Body of pancreas (tissue), 4 donors: ENCODE results near the gene ACVR1.

Experiments
- CTCF ChIP-seq, 7 experiments: fragments of 450-650 bp in 4 of 7; fragments of 200-600 bp in 3 of 7; sonication (generic) in 3 of 7; IDR thresholded peaks; one replicate each; pipeline ENCODE4 v1.5.1; 2016 to 2019; ENCODE audit warnings: antibody characterized with exemption in 7 of 7
- POLR2A ChIP-seq, 3 donors: fragments of 450-650 bp; IDR thresholded peaks; one replicate each; pipeline ENCODE4 v1.6.1; 2016; ENCODE audit warnings: antibody characterized with exemption in 3 of 3, mild to moderate bottlenecking in 2 of 3

GRCh38 chr2:157872791-157873190, 3.3 kb downstream of the ACVR1 start:
- TF ChIP-seq CTCF (IDR thresholded peaks at IDR 0.05), result no peak
- TF ChIP-seq POLR2A (IDR thresholded peaks at IDR 0.05), result no peak
